Left colon (tissue), 2 donors: ENCODE data around the gene GPC6. TPM values are rescaled to one million over a fixed set of nuclear protein-coding genes. Genes with fewer than 3 reads are reported as not detected.

ENCODE experiments used
- ATAC-seq: fragments of 200-7000 bp; cut with Tn5 transposase; one replicate; pipeline ENCODE4 v1.9.1; 2020; ENCODE audit warnings: mild to moderate bottlenecking, moderate library complexity
- DNase-seq, 2 donors: peaks; one replicate each; pipeline ENCODE4 v3.0.0-alpha.2; 2020
- intact Hi-C, 2 donors: fragments of 100-400 bp; cut with DNase I in 1 of 2; cut with micrococcal nuclease in 1 of 2; formaldehyde crosslinking; loops; one replicate each; pipeline versions ENCODE4 v1.11.2 to v1.14.0; 2022; cut with DNase I, micrococcal nuclease
- total RNA-seq, 2 donors: library from RNA; stranded (reverse); fragmentation: NEBNext Ultra II Directional; extraction: Animal tissue kit (Norgen Biotek cat#: 25700); gene quantifications; one replicate each; pipeline ENCODE4 v1.2.1, GENCODE V29; 2021
- donor health status: DM: no; HTN: no; CAD: no.
- donor health status: DM: yes; HTN: yes; CAD: no.

The GPC6 gene
- total RNA-seq, 2 donors from 2014 or later: 2.5 to 5.2 TPM

DNA sequence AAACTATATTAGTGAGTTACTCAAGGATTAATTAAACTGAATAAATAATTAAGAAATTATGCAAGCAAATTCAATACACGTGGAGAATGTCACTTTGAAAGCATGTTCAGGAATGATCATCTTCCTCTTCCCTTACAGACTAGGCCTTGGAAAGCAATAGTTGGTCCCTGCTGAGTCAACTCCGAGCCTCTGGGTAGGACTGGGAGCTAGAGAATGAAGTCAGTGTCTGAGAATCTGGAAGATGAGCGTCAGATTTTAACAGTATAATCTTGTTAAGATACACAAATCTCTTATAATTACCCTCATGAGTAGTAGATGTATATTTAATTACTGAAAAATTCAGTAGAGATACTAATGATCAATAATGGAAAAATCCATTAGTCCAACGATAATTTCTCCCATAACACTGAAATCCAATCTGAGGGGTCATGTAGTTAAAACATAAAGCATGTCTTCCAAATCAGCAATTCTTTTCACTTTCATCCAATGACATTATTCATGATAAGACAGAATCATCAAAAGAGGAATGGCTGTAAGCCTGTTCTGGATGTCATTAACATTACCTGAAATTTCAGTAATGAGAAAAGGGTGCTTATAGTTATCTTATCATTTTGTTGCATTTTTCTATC is 829.9 kb downstream of the GPC6 start:
- intact Hi-C loops: no loop called here
- no peak for DNase-seq
- ATAC-seq: no peak

DNA sequence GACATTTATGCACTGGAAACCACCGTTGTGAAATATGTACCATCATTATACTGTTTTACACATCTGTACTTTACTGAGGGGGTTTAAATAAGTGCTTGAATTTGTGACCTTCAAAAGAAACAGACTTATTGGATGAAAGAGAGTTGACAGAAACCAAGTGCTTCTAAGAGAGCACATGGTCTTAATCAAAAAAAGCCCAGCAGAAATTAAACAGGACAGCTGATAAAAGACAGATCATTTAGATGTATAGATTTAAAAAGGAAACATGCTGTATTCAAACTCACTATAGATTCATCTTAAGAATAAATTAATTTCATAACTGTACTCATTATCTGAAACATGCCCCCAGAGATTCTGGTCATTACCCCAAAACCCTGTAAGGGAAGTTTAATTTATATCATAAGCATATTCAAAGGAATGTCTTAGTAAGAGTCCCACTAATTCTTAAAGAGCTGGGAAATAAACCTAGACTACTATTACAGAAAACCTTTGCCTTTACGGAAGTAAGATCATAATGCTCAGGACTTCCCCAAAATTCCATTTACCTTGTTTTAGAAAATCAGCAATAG is 831.1 kb downstream of the GPC6 start:
- ATAC-seq (no peak), DNase-seq (no peak)
- intact Hi-C loops: no loop called here

DNA sequence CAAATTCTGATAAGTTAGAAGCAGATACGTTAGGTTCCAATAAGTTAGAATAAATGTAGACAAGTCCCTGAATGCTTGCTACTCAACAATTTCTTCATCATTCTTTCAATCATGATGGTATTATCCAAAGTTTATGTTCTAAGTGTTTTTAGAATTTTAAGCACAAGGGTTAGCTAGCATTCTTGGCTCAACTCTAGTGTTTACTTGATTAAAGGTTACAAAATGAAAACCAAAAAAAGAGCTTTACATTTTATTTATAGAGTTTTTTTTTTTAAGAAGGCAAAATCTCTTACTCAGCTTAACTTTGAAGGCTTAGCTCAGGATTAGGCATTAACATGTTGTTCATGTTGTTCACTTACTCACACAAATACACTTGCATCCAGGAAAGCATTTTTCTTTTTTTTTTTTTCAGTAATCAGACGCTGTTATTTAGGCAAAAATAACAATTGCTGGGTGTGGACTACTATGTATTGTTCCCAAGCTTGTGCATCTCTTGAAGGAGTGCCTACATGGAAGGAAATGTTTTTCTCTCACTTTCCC is 832.3 kb downstream of the GPC6 start:
- ATAC-seq (no peak), DNase-seq (no peak)
- intact Hi-C loops: no loop called here

DNA sequence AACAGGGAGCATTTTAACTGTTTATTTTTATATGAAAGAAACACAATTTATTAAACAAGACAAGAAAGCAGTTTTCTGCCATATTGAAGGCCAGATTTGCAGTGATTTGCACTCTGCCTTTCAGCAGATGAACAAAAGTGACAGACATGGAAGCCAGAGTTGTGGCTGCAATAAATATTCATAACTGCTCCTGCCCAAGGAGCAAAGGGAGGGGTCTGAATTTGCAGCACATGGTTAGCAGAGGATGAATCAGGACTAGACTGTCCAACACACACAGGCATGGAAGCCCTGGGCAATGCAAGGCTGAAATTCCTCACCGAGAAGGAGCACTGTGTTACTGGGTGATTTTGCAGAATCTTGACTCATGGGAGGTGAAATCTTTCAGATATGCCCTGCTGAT is 834.7 kb downstream of the GPC6 start:
- DNase-seq (no peak), ATAC-seq (no peak)
- intact Hi-C loops: no loop called here

DNA sequence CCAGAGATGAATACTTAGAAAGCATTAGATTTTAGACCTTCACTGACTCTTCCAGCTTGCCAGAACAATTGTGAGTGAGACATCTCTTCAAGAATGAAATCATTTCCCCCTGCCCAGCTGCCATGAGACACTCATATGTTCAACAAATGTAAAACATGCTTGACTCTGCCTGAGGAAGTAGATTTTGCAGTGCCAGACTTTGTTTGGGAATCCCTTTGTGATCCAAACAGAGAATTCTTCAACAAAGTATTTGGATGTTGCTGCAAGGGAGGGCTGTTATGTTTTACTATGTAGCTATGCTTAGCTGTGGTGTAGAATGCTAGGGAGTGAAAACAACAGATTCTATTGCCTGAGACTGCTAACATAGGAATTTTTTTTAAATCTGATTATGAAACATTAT is 836.5 kb downstream of the GPC6 start:
- ATAC-seq: no peak
- DNase-seq: no peak
- intact Hi-C loops: no loop called here

DNA sequence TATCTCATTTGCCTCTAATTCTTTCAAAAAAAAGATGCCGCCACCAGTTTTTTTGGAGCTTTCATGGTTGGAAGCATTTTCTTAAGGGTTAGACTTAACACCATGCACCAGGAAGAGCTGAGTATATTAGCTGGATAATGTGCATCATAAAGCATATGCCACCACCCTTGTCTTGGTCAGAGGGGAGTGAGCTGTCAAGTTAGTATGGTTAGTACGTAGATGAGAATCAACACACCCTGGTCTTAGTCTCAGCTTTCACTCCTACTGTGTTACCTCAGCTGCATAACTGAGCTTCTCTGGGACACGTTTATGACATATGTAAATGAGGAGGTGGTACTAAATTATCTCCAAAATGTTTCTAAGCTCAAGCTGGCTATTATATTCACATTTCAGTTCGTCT is 837.2 kb downstream of the GPC6 start:
- no peak for DNase-seq
- intact Hi-C loops: no loop called here
- ATAC-seq: no peak

DNA sequence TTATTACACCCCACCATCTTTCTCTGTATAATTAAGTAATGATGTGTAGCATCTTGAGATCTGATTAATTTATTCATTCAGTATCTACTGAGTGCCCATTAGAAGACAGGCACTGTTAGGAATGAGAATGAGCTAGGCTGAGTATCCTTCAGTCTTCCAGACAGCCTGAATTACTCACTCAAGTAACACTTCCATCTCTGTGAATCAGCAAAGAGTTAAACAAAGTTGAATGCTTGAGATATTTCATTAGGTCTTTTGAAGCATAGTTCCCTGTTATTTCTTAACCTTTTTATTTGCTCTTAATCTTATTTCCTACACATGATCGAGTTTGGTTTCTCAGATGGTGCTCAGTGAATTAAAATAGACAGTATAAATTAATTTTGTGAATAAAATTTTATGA is 839.1 kb downstream of the GPC6 start:
- intact Hi-C loops: no loop called here
- DNase-seq: no peak
- ATAC-seq: no peak

DNA sequence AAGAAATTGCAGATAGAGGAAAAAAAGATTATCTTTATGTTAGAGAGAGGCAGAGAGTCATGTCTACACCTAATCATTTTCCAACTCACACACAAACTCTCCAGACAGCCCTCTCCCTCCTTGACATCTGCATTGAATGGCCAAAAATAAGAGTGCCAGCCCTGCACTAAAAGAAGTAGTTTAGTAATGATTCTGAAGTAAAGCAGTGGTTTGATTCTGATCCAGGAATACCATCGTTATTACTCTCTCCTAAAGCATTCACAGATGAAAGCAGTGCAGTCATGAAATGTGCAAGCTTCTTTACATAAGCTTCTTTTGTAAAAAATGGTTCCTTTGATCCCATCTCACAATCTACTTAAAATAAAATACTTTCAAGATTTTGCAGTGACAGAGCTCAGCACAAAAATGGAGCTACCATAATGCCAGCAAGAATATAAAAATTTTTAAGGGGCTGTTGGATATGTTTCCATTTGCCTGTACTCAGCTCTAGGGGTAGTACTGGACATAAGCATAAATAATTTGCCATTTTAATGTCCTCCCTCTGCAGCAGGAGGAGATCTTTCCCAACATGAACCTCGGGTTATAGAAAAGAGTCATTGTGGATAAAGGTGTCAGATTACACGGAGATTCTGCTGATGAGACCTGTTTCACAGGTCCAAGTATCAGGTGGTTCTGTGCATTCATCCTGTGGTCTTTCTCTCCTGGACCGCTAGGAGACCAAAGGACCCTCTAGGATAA is 846.6 kb downstream of the GPC6 start:
- DNase-seq (no peak), ATAC-seq (no peak)
- intact Hi-C loops: no loop called here

DNA sequence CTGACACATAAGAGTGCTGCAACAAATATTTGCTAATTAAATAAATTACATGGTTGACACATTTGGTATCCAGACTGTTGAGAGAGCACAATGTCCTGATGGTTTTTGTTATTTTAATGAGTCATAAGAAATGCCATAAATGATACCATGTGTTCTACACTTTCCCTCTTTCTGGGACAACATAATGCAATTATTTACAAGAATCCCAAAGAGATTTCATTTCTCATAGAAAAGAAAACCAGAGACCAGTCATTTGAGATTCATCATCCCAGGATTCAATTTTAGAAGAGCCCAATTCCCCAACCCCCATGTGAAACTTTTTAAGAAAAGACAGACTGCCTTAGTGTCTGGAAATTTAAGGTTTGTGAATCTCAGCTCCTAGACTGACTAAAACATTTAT is 853.3 kb downstream of the GPC6 start:
- no peak for ATAC-seq
- intact Hi-C loops: no loop called here

DNA sequence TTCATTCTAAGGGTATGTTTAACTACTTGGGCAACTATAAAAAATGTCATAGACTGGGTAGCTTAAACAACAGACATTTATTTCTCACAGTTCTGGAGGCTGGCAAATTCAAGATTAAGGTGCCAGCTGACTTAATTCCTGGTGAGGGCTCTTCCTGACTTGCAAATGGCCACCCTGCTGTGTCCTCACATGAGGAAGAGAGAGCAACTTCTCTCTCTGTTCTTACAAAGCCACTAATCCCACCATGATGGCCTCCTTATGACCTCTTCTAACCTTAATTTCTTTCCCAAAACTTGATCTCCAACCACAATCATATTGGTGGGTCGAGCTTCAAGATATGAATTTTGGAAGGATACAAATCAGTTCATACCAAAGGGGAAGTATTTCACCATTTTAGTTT is 853.9 kb downstream of the GPC6 start:
- DNase-seq: no peak
- ATAC-seq: no peak

More for the DNA sequence above, 853.3 kb downstream of the GPC6 start:
- no peak for DNase-seq

DNA sequence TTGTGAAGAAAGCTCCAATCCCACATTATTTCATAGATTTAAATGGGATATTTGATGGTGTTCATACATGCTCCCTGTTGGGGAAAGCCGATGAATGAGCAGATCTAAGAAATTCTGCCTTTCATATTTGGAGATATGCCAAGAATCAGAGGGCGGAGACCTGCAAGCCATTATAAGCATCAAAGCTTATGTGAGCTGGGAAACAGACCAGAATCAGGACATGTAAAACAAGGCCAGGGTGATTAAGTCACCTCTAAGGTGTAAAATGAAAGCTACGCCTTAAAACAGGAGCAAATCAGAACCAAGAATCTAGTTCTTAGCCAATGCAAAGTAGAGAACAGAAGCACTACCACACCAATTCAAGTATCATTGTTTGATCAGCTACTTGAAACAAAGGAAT is 860.5 kb downstream of the GPC6 start:
- ATAC-seq (peak; percentile 61), DNase-seq (no peak)
- intact Hi-C loops: no loop called here

More for the DNA sequence above, 853.9 kb downstream of the GPC6 start:
- intact Hi-C loops: no loop called here

DNA sequence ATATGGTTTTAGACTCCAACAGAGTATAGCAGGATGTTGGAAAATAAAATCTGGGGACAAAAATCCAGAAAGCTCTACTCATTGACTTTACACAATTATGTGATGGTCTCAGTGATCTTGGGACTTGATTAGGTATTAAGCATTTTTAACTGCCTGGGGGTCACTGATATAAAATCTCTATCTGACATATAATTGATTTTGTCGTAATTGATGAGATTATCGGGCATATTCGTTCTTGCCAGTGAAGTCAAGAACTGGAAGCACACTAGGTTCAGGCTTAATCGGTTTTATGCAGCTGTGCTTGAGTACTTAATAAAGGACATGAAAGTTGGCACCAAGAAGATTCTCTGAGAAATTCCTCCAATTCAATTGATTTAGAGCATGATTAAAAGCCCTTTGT is 862.1 kb downstream of the GPC6 start:
- no peak for ATAC-seq
- no peak for DNase-seq
- intact Hi-C loops: no loop called here

DNA sequence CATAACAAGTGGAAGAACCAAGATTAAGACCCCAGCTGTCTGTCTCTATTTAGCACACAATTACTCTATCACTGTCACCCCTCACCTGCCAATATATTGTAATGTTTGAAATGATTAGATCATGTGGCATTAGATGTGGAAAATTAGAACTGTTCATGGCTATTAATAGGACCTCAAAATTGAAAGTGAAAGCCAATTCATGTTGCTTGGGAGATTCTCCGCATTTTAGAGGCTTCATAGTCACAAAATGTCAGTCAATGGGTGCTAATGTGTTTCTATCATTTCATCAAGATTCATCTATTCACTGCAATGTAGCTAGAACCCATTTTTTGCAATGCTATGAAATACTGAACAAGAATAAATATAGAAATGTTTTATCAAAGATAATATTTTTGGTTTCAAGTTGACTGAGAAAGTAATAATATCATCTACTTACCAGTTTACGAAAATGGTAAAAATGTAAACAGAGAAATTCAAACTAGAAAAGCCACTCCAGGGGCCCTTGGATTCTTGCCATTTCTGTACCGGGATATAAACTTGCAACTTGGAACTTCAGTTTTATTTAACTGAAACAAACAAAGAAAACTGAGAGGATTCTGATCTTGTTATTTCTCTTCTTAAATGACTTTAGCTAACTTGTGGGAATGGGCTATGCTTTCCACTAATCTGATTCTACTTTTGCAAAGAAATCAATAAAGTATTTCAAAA is 864.3 kb downstream of the GPC6 start:
- intact Hi-C loops: no loop called here
- ATAC-seq (no peak), DNase-seq (no peak)

DNA sequence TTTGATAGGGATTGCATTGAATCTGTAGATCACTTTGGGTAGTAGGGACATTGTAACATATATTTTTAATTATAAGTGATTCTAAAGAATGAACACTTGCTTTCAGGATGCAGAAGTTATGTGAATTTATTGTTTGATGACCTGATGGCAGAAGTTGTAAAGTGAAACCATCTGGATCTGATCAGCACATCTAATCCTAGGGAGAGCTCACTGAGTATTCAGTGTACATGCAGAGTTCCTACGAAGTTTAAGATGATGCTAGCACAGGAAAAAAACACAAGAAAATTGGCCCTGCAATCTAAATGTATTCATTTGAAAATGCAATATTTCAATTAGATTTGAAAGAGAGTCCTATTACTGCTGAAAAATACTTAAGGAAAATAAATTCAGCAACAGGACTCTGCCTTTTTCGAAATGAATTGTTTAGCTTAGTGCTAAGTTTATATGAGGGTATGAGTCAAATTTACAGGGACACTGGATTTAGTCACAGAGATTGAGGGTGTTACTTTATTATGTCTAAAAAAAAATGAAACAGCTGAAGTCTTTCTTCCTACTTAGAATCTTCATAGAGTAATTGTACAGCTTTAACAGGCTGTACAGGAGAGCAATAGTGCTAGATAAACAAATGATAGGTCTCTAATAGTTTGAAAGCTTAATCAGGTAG is 867.2 kb downstream of the GPC6 start:
- DNase-seq (no peak), ATAC-seq (no peak)
- intact Hi-C loops: no loop called here

DNA sequence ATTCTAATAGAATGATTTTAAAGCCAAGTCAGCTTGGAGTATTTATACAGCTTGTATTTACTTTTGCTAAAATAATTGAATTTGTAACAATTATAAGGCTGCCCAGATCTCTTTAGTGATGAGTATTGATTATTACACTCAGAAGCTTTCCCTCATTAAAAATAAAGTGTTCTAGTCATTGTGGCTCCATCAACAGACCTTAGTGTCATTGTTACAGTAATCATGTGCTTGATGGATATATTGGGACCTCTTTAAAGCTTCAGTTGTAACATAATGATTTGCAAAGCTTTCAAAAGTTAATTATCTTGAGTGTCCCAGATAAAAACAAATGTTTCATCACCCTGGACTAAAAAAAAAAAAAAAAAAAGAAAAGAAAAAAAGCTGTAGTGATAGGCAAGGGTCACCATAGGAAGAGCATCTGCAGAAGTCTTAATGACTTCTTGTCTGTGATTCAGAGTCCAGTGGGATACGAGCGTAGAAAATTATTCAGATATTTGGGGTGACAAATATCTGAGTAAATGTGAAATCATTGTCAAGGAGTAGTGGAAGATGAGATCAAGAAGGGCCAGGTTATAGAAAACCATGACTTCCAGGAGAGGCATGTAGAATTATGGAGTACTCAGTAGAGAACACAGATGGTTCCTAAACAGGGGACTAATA is 883.2 kb downstream of the GPC6 start:
- intact Hi-C loops: no loop called here
- no peak for DNase-seq
- no peak for ATAC-seq

DNA sequence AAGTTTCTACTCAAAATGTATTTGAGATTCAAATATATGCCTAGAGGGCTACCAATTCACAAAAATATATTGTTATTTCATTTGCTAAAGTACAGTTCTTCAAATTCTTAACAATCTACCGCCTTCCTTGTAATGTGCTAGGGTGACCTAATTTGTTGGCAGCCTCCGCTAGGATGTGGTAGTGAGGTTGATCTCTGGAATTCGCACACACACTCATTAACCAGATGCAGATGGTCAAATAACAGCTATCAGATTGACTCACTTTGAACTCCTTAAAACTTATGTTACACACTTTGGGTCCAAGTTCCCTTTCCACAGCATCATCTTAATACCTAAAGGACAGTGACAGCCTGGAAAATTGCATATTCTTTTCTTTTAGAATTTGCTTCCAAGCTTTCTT is 885.6 kb downstream of the GPC6 start:
- DNase-seq (peak in 1 of 2 donors; percentile 6), ATAC-seq (peak; percentile 71)
- intact Hi-C loops: no loop called here

DNA sequence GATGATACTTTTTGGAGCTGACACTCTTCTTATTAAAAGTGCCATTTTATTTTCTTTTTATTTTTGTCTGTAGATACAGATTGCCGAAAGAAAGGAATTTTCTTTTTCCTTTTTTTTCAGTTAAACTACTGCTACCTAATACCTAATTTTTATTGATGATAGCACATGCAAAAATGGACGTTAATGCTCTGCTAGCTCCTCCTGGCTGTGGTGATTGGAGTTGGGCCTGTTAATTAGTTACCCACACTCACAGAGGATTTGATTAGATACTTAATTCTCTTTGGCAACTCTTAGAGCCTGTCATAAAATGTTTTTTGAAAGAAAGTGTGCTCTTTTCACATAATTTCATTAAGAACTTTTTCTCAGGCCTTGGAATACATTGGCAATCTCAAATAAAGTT is 886.1 kb downstream of the GPC6 start:
- intact Hi-C loops: no loop called here
- DNase-seq (no peak), ATAC-seq (no peak)

DNA sequence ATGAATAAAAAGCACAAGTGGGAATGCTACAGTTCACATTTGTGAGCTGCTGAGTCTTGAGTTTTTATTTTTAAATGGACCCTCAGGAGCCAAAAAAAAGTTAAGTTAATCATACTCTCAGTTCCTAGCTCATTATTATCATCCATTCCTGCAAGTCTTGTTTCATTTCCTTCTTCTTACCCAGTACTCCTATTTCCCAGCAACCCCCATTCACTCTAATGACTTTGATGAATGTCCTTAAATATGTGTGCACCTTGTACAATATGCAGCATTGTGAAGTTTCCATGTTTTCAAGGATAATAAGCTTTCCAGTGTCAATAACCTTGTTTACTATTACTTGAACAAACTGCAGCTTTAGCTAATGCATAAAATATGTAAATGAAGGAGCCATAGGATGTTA is 886.6 kb downstream of the GPC6 start:
- DNase-seq: no peak
- no peak for ATAC-seq
- intact Hi-C loops: no loop called here

DNA sequence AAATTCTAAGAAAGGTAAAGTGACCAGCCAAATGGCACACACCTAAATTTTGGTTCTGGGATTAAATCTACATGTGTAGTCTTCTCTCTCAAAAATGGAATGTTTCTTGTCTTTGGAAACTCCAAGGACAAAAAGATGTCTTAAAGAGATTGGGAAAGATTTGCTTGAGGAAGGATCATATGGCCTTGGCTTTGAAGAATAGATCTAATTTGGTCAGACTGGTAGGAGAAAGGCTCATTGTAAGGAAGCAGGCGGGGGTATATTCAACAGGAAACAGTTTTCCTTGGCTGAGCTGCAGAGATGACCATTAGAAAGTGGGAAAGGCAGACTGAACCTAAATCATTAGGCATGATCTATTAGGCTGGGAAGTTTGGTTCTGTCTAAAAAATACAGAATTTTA is 887.6 kb downstream of the GPC6 start:
- DNase-seq: no peak
- ATAC-seq: no peak
- intact Hi-C loops: no loop called here
